ENCODE data around the gene AGFG1.
"Not testable (repeated sequence)": the region's sequence is repeated elsewhere in the genome, so short reads cannot be mapped to it uniquely, and the experiment has no call there.

The AGFG1 gene

DNA sequence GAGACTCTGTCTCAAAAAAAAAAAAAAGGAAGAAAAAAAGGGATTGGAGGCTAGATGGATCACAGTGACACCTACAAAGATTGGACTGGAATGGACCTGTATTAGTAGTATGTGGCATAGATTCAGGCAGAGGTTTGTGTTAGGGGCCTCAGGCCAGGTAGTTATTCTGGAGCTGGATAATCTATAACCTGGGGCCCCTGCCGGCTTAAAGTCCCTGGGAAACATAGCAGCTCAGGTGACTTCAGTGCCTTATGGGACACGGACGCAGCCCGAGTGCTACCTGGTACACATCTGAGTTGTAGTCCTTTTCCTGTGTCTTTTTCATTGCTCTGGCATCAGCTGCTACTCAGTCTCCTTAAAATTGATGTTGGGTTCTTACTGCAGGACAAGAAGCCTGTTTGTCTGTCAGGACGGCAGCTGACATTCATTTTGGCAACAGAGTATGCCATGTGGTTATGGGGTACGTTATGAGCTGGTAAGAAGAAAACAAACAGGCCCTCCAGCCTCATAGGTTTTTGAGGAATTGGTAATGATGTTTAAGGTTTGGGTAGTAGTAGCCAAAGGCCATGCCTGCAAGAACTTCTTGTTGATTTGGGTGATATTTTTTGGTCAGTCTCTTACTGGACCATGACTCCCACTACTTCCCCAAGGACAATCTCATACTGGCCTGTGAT lies 27.8 kb downstream of the AGFG1 start:
- DNase-seq (ENCODE audit: low spot score), result no peak

DNA sequence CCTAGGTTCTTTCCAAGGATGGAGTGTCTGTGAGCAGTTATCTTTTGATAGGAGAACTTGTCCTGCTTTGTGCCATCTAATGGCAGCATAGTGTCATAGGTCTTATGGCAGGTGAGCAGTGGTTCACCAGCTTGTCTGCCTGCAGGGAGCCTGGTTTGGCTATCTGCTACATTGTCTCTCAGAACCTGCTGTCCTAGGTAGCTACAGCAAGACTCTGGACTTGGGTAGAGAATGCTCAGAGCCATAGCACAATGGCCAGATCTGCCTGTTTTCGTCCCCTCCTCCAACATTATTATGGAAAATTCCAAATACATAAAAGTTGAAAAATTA lies 28.3 kb downstream of the AGFG1 start:
- DNase-seq (ENCODE audit: low spot score), result no peak

DNA sequence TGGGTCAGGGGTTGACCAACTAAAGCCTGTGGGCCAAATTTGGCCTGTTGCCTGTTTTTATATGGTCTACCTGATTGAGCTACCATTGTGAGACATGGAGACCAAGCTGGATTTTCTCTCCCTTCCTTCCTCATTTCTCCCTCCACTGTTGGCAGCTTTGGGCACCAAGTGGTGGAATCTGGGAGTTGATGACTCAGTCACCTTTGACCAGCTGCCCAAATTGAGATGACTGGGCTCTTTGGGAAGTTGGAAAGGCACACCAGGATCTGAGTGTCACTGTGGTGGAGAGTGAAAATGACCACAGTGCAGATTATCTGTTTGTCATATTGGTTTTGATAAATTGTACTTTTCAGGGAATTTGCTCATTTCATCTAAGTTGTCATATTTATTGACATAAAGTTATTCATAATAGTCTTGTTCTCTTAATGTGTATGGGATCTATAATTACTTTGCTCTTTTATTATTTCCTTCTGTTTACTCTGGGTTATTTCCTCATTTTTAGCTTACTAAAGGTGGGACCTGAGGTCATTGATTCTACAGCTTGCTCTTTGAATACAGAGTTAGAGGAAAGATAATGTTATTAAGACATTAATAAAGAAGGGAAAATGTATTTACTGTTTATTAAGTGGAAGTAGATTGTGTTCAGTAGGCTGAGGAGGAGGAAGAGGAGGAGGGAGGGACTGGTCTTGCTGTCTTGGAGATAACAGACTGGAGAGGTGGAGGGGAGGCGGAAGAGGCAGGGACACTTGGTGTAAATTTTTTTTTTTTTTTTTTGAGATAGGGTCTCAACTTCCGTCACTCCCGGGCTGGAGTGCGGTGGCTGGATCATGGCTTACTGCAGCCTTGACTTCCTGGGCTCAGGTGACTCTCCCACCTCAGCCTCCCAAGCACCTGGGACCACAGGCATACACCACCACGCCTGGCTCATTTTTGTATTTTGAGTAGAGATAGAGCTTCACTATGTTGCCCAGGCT lies 31.8 kb downstream of the AGFG1 start:
- DNase-seq (ENCODE audit: low spot score), result peak; percentile 79

DNA sequence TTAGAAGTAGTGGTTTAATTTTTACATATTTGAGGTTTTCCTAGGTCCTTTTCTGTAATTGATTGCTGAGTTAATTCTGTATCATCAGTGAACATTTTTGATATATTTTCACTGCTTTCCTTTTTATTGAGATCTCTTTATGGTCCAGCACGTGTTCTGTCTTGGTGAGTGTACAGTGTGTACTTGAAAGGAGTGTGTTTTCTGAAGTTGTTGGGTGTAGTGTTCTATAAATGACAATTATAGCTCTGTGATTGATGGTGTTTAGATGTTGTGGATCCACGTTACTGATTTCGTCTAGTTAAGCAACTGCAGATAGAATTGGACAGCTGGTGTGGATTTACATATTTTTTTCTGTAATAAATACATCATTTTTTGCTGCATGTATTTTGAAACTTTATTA lies 32.7 kb downstream of the AGFG1 start:
- DNase-seq (ENCODE audit: low spot score), result no peak

DNA sequence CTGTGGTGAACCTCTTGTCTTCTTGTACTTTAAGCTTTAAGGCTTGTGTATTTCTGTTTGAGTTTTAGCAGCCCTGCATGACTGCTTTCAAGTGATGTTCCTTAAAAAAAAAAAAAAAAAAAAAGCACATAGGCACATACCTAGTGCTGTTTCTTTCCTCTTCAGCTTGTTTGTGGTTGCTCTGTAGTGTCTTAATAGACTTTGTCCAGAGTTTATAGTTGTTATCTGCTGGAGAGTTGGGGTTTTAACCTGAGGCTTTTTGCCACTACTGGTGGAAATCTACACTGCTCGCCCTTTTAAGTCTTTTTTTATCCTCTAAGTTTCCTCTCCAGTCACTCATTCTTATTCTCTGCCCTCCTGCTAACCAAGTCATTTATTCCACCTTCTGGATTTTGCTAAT lies 34.5 kb downstream of the AGFG1 start:
- DNase-seq (ENCODE audit: low spot score), result no peak

DNA sequence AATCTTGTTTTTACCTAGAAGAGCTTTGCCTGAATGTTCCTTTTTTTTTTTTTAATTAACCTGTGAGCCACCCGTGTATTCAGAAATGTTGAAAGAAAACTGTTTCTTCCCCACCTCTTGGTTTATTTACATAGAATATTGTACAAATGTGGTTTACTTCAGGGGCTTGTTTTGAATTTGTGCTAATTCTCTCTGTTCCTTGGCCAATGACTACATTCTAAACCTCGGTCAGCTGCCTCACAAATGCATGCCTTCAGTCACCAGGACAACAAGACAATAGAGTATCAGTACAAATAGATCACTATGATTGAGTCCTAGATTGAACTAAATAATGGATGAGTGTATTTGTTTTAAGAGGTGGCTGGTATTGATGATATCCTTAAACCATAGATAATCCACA lies 36.0 kb downstream of the AGFG1 start:
- DNase-seq (ENCODE audit: low spot score), result no peak

DNA sequence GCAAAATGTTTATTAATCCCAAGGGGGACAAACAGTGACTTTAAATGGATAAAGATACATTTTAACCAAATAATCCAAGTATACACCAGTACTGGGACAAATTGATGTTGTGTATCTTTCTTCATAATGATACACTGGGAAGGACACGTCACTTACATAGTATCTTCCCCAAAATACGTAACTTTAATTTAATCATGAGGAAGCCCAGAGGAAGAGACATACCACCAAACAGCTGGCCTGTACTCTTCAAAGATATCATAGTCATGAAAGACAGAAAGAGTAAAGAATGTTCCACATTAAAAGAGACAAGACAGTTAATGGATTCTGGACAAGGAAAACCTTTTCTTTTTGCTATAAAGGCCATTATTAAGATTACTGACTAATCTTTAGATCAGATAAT lies 37.1 kb downstream of the AGFG1 start:
- DNase-seq (ENCODE audit: low spot score), result no peak

DNA sequence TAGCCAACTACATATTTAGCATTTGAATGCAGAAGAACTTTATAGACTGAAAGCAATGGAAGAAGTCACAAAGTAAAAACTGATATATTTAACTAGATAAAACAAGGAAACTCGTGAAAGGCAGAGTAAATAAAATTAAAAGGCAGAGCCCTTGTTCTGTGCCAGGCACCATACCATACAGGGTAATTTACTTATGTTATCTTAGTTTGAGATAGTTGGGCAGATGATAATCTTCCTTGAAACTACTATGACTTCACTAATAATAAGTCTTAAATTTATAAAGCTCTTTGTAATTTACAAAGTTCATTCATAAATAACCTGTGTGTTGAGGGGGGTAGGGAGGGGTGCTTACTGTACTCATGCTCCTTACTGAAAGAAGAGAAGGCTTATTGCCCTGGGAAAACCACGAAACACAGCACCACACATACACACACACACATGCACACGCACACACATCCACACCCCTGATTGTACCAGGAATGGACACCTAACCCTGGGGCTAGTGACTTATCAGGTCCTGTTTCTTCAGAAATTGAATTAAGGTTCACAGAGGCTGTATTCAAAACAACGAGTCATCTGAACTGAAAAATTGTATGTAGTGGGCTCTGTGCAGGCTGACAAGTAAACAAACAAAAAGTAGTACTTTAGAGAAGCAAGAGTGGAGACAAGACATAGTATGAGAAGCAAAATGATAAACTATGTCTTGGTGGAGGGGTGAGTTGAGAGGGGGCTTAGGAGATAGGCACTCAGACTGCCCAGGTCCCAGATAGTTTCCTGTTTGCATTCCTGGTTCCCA lies 38.1 kb downstream of the AGFG1 start:
- DNase-seq (ENCODE audit: low spot score), result peak; percentile 11

DNA sequence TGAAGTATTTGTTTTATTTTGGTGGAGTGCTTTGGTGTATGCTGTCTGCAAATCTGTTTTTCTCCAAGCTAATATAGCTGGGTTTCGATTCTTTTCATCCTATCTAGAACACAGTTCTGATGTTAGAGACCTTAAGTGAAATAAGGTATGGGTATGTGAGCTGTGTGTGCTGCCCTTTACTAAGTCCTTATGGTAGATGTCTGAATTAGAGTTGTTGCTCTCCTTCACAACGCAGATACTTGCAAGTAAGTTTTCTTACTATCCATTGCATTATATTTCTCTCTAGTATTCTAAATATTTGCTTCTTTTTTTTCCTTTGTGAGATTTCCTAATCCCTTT lies 38.6 kb downstream of the AGFG1 start:
- no peak for DNase-seq (ENCODE audit: low spot score)

DNA sequence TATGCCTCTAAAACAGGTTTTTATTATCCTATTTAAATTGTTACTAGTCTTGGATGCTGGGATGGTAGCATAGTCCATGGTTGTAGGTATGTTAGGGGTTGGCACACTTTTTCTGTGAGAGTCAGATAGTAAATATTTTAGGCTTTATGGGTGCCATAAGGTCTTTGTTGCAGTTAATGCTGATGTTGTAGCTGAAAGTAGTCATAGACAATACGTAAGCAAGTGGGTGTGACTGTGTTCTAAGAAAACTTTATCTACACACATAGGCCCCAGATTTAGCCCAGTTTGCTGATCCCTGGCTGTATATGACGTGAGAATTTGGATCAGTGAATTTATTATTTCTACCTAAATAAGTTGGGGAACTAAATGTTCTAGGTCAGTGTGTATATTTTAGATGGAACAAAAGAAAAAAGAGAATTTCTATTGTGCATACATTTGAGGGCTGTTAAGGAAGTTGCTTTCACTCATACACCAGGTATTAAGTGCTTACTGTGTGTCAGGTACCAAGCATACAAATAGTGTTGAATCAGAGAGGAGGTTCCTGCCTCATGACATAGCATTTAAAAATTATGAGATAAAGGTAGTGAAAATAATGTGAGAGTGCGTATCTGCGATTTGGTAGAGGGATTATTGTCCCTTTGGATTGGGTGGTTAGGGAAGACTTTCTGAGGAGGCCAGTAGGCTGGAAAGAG lies 39.4 kb downstream of the AGFG1 start:
- no peak for DNase-seq (ENCODE audit: low spot score)

DNA sequence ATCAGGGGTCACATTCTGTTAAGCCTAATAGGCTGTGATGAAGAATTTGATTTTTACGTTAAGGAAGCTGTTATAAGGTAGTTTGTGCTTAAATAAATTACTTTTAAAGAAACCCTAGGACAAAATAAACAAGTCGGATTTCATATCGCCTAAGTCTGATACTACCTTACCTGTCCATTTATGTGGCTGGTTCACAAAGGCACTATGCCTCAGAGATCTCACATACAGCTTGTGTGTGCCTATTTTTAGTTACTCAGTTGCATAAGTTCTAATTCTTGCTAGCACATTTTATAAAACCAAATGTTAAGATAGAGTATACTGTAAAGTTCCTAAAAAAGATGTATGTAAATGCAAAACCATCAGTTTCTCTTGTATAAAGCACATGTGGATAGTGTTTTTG lies 40.0 kb downstream of the AGFG1 start:
- DNase-seq (ENCODE audit: low spot score), result no peak

DNA sequence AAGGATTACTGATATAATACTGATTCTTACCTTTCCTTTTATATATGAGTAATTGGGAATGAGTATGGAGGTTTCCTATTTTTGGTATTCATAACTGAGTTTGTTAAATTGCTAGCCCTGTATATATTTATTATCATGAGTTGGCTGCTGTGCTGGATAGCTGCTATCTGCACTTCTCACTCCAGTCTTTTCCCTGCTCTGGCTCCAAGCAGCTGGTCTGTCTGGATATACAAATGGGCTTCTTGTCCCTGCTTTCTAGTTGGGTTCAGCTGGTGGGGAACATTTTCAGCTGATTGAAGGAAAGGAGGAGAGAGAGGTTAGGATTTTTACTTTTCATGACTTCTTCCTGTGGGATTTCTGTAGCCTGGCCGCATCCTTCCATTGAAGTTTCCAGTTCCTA lies 41.2 kb downstream of the AGFG1 start:
- DNase-seq (ENCODE audit: low spot score), result peak; percentile 10

DNA sequence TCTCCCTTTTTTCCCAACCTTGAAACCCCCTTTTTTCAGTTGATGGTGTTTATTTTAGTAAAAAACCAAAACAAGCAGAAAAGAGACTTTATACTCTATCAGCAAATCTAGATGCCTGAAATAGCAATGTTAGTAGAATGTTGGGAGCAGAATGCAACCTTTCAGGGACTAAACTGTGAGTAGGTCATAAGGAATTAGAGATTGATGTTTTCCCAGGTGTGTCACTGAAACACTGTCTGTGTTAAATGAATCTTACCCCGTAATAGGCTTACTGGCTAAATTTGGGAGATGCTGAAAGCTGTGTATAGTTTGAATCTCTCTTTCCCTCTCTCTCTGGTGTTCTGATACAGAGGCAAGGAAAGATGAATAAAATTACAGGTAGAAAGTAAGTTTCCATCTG lies 43.8 kb downstream of the AGFG1 start:
- no peak for DNase-seq (ENCODE audit: low spot score)

DNA sequence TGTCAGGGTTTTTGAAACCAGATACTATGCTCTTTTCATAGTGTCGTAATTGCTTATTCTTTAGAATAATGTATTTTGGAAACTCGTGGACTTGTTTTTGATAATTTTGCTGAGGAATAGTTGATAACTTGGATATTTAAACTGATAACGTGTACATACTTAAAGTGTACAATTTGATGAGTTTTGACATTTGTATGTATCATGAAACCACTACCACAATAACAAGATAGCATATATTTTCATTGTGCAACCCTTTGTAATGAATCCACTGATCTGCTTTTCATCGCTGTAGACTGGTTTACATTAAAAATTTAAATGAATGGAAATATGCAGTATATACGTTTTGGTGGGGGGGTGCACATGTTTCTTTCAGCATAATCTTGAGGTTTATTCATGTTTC lies 45.8 kb downstream of the AGFG1 start:
- no peak for DNase-seq (ENCODE audit: low spot score)

DNA sequence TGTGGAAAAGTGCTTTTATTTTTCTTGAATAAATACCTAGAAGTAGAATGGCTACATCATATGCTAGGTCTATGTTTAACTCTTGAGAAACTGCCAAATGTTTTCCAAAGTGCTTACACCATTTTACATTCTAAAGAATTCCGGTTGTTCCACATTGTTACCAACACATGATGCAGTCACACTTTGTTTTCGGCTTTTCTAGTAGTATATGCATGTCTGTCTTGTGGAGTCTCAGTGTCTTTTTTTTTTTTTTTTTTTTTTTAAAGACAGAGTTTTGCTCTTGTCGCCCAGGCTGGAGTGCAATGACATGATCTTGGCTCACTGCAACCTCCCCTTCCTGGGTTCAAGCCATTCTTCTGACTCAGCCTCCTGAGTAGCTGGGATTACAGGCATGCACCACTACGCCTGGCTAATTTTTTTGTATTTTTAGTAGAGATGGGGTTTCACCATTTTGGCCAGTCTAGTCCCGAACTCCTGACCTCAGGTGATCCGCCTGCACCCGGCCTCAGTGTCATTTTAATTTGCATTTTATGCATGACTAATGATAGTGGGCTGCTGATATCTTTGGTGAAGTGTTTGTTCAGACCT lies 46.4 kb downstream of the AGFG1 start:
- not testable (repeated sequence) for DNase-seq (ENCODE audit: low spot score)

DNA sequence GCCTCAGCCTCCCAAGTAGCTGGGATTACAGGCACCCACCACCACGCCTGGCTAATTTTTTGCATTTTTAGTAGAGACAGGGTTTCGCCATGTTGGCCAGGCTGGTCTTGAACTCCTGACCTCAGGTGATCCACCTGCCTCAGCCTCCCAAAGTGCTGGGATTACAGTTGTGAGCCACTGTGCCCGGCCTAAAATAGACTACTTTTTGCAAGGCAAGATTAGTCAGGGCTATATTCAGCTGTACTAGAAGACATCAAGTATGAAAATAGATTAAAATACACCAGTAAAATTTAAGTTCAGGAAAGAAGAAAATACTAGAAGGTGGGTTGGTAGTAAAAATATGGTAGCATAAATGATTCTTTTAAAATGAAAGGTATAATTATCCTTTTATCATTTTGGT lies 49.2 kb downstream of the AGFG1 start:
- DNase-seq (ENCODE audit: low spot score), result not testable (repeated sequence)

DNA sequence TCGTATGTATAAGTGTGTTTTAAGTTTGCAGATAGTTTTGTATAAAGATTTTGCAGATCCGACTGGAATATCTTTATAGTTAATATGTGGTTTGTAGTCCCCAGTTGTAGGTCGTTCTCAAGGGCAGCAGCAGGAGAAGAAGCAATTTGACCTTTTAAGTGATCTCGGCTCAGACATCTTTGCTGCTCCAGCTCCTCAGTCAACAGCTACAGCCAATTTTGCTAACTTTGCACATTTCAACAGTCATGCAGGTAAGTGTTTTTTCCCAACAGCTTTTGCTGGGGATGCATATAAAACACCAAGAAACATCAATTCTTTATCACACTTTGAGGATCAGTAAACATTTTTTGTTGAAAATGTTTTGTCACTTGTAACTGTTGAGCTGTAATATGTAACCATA lies 52.7 kb downstream of the AGFG1 start:
- no peak for DNase-seq (ENCODE audit: low spot score)

DNA sequence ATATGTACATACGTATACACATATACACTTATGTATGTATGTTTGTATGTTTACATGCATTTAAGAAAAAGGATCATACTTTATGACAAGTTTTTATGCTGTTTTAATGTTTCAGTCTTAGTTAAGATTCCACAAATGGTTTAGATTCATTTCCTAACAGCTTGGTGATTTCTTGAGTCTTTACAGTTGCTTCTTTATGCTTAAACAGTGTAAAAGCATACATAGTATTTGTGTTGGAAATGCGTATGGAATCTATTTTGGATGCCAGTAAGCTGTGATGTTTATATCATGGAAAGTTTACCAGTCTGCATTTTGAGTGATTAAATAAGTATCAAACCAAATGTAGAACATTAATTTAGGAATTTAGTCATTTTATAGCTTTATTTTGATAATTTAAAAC lies 55.4 kb downstream of the AGFG1 start:
- no peak for DNase-seq (ENCODE audit: low spot score)

DNA sequence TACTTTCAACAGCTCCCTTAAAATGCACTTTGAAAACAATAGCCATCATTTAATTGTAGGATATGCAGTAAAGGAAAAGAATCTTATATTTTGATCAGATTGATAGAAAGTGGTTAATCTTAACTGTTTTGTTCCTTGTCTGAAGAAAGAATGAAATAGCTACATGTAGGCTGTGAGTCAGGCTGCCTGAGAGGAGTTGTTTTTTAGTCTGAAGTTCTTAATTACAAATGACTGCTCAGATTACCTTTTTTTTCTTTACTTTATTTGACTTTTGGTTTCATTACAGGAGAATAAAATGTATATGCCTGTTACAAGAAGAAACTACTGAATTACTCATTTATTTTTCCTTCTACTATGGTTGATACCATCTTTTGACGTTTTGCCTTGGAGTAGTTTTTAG lies 56.8 kb downstream of the AGFG1 start:
- no peak for DNase-seq (ENCODE audit: low spot score)

DNA sequence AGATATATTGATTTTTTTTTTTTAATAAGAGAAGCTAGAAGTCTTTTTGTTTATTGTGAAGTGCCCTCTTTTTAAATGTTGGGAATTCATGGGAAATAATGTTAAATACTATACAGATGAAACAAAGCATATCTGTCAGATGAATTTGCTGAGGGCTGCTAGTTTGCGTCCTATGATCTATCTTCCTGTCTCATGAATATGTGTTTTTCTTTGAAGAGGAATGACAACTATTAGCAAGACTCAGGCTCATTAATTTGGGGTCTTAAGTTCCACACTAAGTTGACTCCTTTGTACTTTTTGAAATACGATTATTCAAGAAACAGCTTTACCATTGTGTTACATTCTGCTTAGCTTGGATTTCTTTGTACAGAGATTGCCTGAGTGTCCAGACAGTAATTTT lies 57.9 kb downstream of the AGFG1 start:
- DNase-seq (ENCODE audit: low spot score), result no peak

DNA sequence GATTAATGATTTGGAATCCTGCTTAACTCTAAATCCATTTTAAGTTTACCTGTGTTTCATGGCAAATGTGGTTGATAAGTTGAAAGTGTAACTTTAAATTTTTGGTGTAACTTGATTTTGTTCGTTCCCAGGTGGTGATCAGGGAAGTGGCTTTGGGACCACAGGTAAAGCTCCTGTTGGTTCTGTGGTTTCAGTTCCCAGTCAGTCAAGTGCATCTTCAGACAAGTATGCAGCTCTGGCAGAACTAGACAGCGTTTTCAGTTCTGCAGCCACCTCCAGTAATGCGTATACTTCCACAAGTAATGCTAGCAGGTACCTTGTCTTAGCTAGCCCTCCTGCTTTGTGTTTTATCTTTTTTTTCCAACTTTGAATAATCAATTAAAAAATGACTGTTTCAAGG lies 62.8 kb downstream of the AGFG1 start:
- DNase-seq (ENCODE audit: low spot score), result no peak

DNA sequence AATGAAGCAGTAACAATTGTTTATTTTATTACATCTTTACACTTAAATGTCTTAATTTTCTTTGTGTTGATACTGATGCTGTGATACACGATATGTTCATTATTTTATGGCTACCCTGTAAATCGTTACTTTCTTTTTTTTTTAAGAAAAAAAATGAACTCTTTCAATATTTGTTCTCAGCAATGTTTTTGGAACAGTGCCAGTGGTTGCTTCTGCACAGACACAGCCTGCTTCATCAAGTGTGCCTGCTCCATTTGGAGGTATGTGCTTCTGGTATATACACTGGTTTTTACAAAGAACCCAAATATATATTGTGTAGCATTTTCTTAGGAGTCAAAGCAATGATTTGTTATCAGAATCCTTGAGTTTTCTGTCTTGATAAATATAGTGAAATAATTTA lies 64.5 kb downstream of the AGFG1 start:
- DNase-seq (ENCODE audit: low spot score), result no peak

All from AG20443 (cell line).